H1 (cell line): ENCODE results near the gene PSME3. TPM values are rescaled to one million over a fixed set of nuclear protein-coding genes. Genes with fewer than 3 reads are reported as not detected.

Experiments used
- CHD2 ChIP-seq: IDR thresholded peaks from 2 replicates; pipeline ENCODE4 v1.6.1; 2012; ENCODE audit warnings: low read length, improper control_type of control experiment
- GTF2F1 ChIP-seq: IDR thresholded peaks from 2 replicates; pipeline ENCODE4 v1.6.1; 2012; ENCODE audit warnings: low read depth, low read length, improper control_type of control experiment, borderline replicate concordance
- HDAC2 ChIP-seq, 2 experiments: fragments of 300-600 bp in 1 of 2; sonication (generic) in 1 of 2; IDR thresholded peaks; 2 replicates each; pipeline ENCODE4 v1.6.1; 2011 to 2012; ENCODE audit warnings: low read depth in 2 of 2, low read length in 2 of 2, mild to moderate bottlenecking in 2 of 2, moderate library complexity in 2 of 2, borderline replicate concordance in 1 of 2, inconsistent platforms in 1 of 2
- KDM5A ChIP-seq: fragments of 200-600 bp; IDR thresholded peaks from 2 replicates; pipeline ENCODE4 v1.7.1; 2012; ENCODE audit warnings: mild to moderate bottlenecking, low read length, inconsistent platforms, mixed read lengths
- POLR2AphosphoS5 ChIP-seq: IDR thresholded peaks from 2 replicates; pipeline ENCODE4 v1.6.1; 2011; ENCODE audit warnings: low read depth, low read length
- SRF ChIP-seq: IDR thresholded peaks from 2 replicates; pipeline ENCODE4 v1.6.1; 2011; ENCODE audit warnings: mild to moderate bottlenecking, low read depth, low read length, moderate library complexity
- TAF7 ChIP-seq: optimal IDR thresholded peaks from 2 replicates; pipeline ENCODE3; 2011; ENCODE audit warnings: low read depth, mild to moderate bottlenecking, inconsistent platforms, low read length, moderate library complexity, borderline replicate concordance
- TBP ChIP-seq: IDR thresholded peaks from 2 replicates; pipeline ENCODE4 v1.6.1; 2011; ENCODE audit warnings: low read depth, low read length, improper control_type of control experiment
- polyA plus RNA-seq, 7 experiments: library from polyadenylated mRNA; depleted of rRNA in 3 of 7; stranded (reverse) in 5 of 7; unstranded in 2 of 7; fragments of >200 nt in 5 of 7; fragments of 200-250 nt in 2 of 7; gene quantifications; 1 replicate in 5 of 7; 2 replicates in 1 of 7; 4 replicates in 1 of 7; pipeline versions ENCODE4 v1.2.1 to v1.2.3, GENCODE V29; 2011 to 2013; ENCODE audit warnings: missing spikeins in 2 of 7, mixed read lengths in 2 of 7
- total RNA-seq: library from RNA; stranded (reverse); fragmentation: NEBNext Ultra II Directional; extraction: Animal tissue kit (Norgen Biotek cat#: 25700); gene quantifications from 2 replicates; pipeline ENCODE4 v1.2.1, GENCODE V29; 2021
- TF ChIP-seq, protein P1 (sequence below): IDR thresholded peaks from 2 replicates; pipeline ENCODE4 v1.6.1; 2012; ENCODE audit warnings: inconsistent platforms

The PSME3 gene
- total and polyA plus RNA-seq, 2 of the 8 experiments (the other 6 are each of a cell fraction or from before 2014, with no cell fraction given) = 149 to 224 TPM

DNA sequence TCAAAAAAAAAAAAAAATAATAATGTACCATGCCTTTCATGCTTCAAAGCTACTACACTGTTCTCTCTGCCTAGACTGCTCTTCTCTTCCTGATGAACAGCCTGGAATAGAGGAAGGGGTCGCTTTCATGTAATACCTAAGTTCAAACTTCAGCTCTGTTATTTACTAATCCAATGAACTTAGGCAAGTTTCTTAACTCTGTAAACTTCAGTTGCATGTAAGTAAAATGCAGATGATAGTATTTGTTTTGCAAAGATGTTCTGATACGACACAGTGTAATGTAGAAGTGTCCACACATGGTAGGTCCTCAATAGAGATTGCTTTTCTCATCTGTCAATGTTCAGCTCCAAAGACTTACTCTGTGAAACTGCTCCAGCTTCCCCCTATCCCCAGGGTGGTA, 41.2 kb upstream of the PSME3 start (continued):
- TF ChIP-seq KDM5A = no peak
- TF ChIP-seq, protein P1, sequence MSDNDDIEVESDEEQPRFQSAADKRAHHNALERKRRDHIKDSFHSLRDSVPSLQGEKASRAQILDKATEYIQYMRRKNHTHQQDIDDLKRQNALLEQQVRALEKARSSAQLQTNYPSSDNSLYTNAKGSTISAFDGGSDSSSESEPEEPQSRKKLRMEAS = no peak
- TF ChIP-seq TBP = no peak
- no peak for TF ChIP-seq CHD2
- TF ChIP-seq GTF2F1 = no peak
- no peak for TF ChIP-seq SRF
- no peak for TF ChIP-seq POLR2AphosphoS5
- no peak for TF ChIP-seq TAF7
- TF ChIP-seq HDAC2 (IDR thresholded peaks at IDR 0.05; ENCODE audit: borderline replicate concordance in 1 of 2, low read depth in 2 of 2, low read length in 2 of 2) = no peak
